Keratinocyte (primary cell): Measurements from ENCODE around the gene TBC1D5. TPM values are rescaled to one million over a fixed set of nuclear protein-coding genes. Genes with fewer than 3 reads are reported as not detected.

Experiments
- DNase-seq: peaks from one replicate; pipeline ENCODE4 v3.0.0-alpha.2; 2011; ENCODE audit warnings: low read depth, missing footprints, low spot score
- FAIRE-seq: peaks from 2 replicates; lab custom pipeline; 2011; peaks lifted over from hg19 to GRCh38; lab: Jason Lieb, UNC
- H2AFZ ChIP-seq: 2 replicates; pipeline ENCODE4 v1.6.0; 2012; ENCODE audit warnings: low read length, control low read depth, inconsistent platforms; ENCODE audit not compliant: control insufficient read depth
- H3K27ac ChIP-seq: 2 replicates; pipeline ENCODE4 v1.5.1; 2011; ENCODE audit warnings: low read length; ENCODE audit not compliant: control insufficient read depth, insufficient read depth
- H3K27me3 ChIP-seq: 3 replicates; pipeline ENCODE4 v1.6.0; 2011; ENCODE audit warnings: low read length; ENCODE audit not compliant: control insufficient read depth, insufficient read depth; ENCODE audit errors: extremely low read depth
- H3K36me3 ChIP-seq, 2 experiments: 2 replicates in 1 of 2; 3 replicates in 1 of 2; pipeline ENCODE4 v1.5.1; 2011; ENCODE audit warnings: low read length in 2 of 2, mild to moderate bottlenecking in 1 of 2; ENCODE audit not compliant: control insufficient read depth in 2 of 2, insufficient read depth in 2 of 2; ENCODE audit errors: extremely low read depth in 1 of 2
- H3K4me1 ChIP-seq: 3 replicates; pipeline ENCODE4 v1.5.1; 2011; ENCODE audit warnings: low read length; ENCODE audit not compliant: control insufficient read depth, insufficient read depth; ENCODE audit errors: extremely low read depth
- H3K4me2 ChIP-seq: 3 replicates; pipeline ENCODE4 v1.6.0; 2011; ENCODE audit warnings: low read depth, low read length; ENCODE audit not compliant: control insufficient read depth, insufficient read depth; ENCODE audit errors: extremely low read depth
- H3K4me3 ChIP-seq, 3 experiments: fragments of 200-600 bp in 1 of 3; sonication (generic) in 1 of 3; 2 replicates in 2 of 3; 3 replicates in 1 of 3; pipeline ENCODE4 v1.5.1; 2011 to 2016; ENCODE audit warnings: low read length in 3 of 3, mild to moderate bottlenecking in 3 of 3, control low read depth in 2 of 3, inconsistent platforms in 1 of 3, low read depth in 1 of 3, mixed read lengths in 1 of 3, mixed run types in 1 of 3, moderate library complexity in 1 of 3; ENCODE audit not compliant: control insufficient read depth in 2 of 3, insufficient read depth in 2 of 3; ENCODE audit errors: extremely low read depth in 1 of 3
- H3K79me2 ChIP-seq: 2 replicates; pipeline ENCODE4 v1.6.0; 2012; ENCODE audit warnings: low read length; ENCODE audit not compliant: control insufficient read depth, insufficient read depth
- H3K9ac ChIP-seq: 3 replicates; pipeline ENCODE4 v1.6.0; 2011; ENCODE audit warnings: low read length; ENCODE audit not compliant: control insufficient read depth, insufficient read depth; ENCODE audit errors: extremely low read depth
- H3K9me1 ChIP-seq: 3 replicates; pipeline ENCODE4 v1.6.0; 2011; ENCODE audit warnings: low read length; ENCODE audit not compliant: control insufficient read depth, insufficient read depth; ENCODE audit errors: extremely low read depth
- H3K9me3 ChIP-seq: 2 replicates; pipeline ENCODE4 v1.5.1; 2012; ENCODE audit warnings: low read depth, low read length; ENCODE audit not compliant: control insufficient read depth
- H4K20me1 ChIP-seq: 3 replicates; pipeline ENCODE4 v1.6.0; 2011; ENCODE audit warnings: low read length; ENCODE audit not compliant: control insufficient read depth, insufficient read depth; ENCODE audit errors: extremely low read depth
- EZH2 ChIP-seq: IDR thresholded peaks from one replicate; pipeline ENCODE4 v1.6.1; 2012; ENCODE audit warnings: inconsistent platforms, mild to moderate bottlenecking, low read length, moderate library complexity
- dilution Hi-C: fragments of 300-500 bp; cut with MboI; formaldehyde crosslinking; loops from one replicate; pipeline ENCODE4 v1.7.0; 2020; ENCODE audit warnings: low sequenced_read_pairs; ENCODE audit not compliant: extremely low pct_ligation_motif_present
- polyA plus RNA-seq, 5 experiments: library from polyadenylated mRNA; depleted of rRNA in 3 of 5; stranded (reverse) in 3 of 5; stranded (forward) in 1 of 5; unstranded in 1 of 5; fragments of >200 nt; gene quantifications; 1 replicate in 1 of 5; 2 replicates in 3 of 5; 3 replicates in 1 of 5; pipeline versions ENCODE4 v1.2.1 to v1.2.3, GENCODE V29; 2011 to 2012; ENCODE audit warnings: missing spikeins in 2 of 5, low read depth in 1 of 5, low replicate concordance in 1 of 5
- TF ChIP-seq, protein P1 (sequence below), 3 experiments: IDR thresholded peaks in 1 of 3; conservative IDR thresholded peaks in 1 of 3; optimal IDR thresholded peaks in 1 of 3; 2 replicates in 2 of 3; 3 replicates in 1 of 3; pipeline versions ENCODE3 to v1.5.1; 2011; ENCODE audit warnings: low read length in 3 of 3, mild to moderate bottlenecking in 3 of 3, moderate library complexity in 2 of 3, control low read depth in 1 of 3, inconsistent platforms in 1 of 3; ENCODE audit not compliant: insufficient read depth in 2 of 3; ENCODE audit errors: extremely low read depth in 1 of 3

TBC1D5 gene
- polyA plus RNA-seq, 1 donor (not counting 4 experiments of a cell fraction or from before 2014, with no cell fraction given): 25.8 TPM

- dilution Hi-C loops: no loop called here
- Histone ChIP-seq H3K4me3 (no peak overlapping the region), H3K9me3 (no peaks in the 10 kb centered on the region), H3K27ac (no peak overlapping the region), H3K4me2 (no peak overlapping the region), H3K9ac (no peak overlapping the region), H3K4me1 (peaks cover 5% of the 10 kb centered on the region), H3K79me2 (no peaks in the 10 kb centered on the region), H4K20me1 (no peaks in the 10 kb centered on the region), H3K9me1 (no peaks in the 10 kb centered on the region), H3K27me3 (no peaks in the 10 kb centered on the region), H2AFZ (no peak overlapping the region), H3K36me3 (no peaks in the 10 kb centered on the region)
- FAIRE-seq (no peak), DNase-seq (no peak)
- TF ChIP-seq EZH2: no peak
- TF ChIP-seq, protein P1, sequence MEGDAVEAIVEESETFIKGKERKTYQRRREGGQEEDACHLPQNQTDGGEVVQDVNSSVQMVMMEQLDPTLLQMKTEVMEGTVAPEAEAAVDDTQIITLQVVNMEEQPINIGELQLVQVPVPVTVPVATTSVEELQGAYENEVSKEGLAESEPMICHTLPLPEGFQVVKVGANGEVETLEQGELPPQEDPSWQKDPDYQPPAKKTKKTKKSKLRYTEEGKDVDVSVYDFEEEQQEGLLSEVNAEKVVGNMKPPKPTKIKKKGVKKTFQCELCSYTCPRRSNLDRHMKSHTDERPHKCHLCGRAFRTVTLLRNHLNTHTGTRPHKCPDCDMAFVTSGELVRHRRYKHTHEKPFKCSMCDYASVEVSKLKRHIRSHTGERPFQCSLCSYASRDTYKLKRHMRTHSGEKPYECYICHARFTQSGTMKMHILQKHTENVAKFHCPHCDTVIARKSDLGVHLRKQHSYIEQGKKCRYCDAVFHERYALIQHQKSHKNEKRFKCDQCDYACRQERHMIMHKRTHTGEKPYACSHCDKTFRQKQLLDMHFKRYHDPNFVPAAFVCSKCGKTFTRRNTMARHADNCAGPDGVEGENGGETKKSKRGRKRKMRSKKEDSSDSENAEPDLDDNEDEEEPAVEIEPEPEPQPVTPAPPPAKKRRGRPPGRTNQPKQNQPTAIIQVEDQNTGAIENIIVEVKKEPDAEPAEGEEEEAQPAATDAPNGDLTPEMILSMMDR (optimal IDR thresholded peaks at IDR 0.05 in 1 of 3, IDR thresholded peaks at IDR 0.05 in 1 of 3, conservative IDR thresholded peaks at IDR 0.05 in 1 of 3; ENCODE audit: extremely low read depth in 1 of 3, insufficient read depth in 2 of 3, low read length in 3 of 3): no peak
Measured at GRCh38 chr3:17507480-17507879, 235.0 kb downstream of the TBC1D5 start.

- DNase-seq: no peak
- H4K20me1 ChIP-seq: no peaks in the 10 kb centered on the region
- no peaks in the 10 kb centered on the region for H3K79me2 ChIP-seq
- H3K4me3 ChIP-seq: no peak overlapping the region
- H3K4me2 ChIP-seq: no peak overlapping the region
- FAIRE-seq: no peak
- no peaks in the 10 kb centered on the region for H3K36me3 ChIP-seq
- TF ChIP-seq, protein P1 (optimal IDR thresholded peaks at IDR 0.05 in 1 of 3, IDR thresholded peaks at IDR 0.05 in 1 of 3, conservative IDR thresholded peaks at IDR 0.05 in 1 of 3; ENCODE audit: extremely low read depth in 1 of 3, insufficient read depth in 2 of 3, low read length in 3 of 3): no peak
- no peak for TF ChIP-seq EZH2
- no peak overlapping the region for H3K27ac ChIP-seq
- no peak overlapping the region for H2AFZ ChIP-seq
- H3K27me3 ChIP-seq: no peaks in the 10 kb centered on the region
- dilution Hi-C loops: no loop called here
- peaks cover 8% of the 10 kb centered on the region for H3K4me1 ChIP-seq
- H3K9ac ChIP-seq: no peak overlapping the region
- no peaks in the 10 kb centered on the region for H3K9me3 ChIP-seq
- H3K9me1 ChIP-seq: no peaks in the 10 kb centered on the region
Measured at GRCh38 chr3:17505856-17506255, 236.6 kb downstream of the TBC1D5 start.
